Vagina (tissue), 2 donors: ENCODE measurements around the gene CCDC90B. TPM values are rescaled to one million over a fixed set of nuclear protein-coding genes. Genes with fewer than 3 reads are reported as not detected.

Experiments
- DNase-seq, 2 donors: peaks; one replicate each; pipeline ENCODE4 v3.0.0-alpha.2; 2017; ENCODE audit errors: extremely low spot score in 2 of 2
- H3K27ac ChIP-seq: fragments of 200-600 bp; sonication (generic); one replicate; pipeline ENCODE4 v1.5.1; 2019
- H3K27me3 ChIP-seq: fragments of 200-600 bp; sonication (generic); one replicate; pipeline ENCODE4 v1.5.1; 2019
- H3K36me3 ChIP-seq, 2 donors: fragments of 200-600 bp; sonication (generic); one replicate each; pipeline ENCODE4 v1.5.1; 2017 to 2019
- H3K4me1 ChIP-seq: fragments of 200-600 bp; sonication (generic); one replicate; pipeline ENCODE4 v1.5.1; 2019
- H3K4me3 ChIP-seq, 2 donors: fragments of 200-600 bp; sonication (generic); 1 replicate in 1 of 2; 2 replicates in 1 of 2; pipeline ENCODE4 v1.5.1; 2016 to 2019
- H3K9me3 ChIP-seq: fragments of 200-600 bp; sonication (generic); one replicate; pipeline ENCODE4 v1.5.1; 2019
- CTCF ChIP-seq, 3 experiments: fragments of 450-650 bp in 2 of 3; fragments of 200-600 bp in 1 of 3; sonication (generic) in 1 of 3; IDR thresholded peaks; one replicate each; pipeline ENCODE4 v1.5.1; 2017 to 2019; ENCODE audit warnings: antibody characterized with exemption in 3 of 3, mild to moderate bottlenecking in 2 of 3, moderate library complexity in 2 of 3
- POLR2A ChIP-seq, 2 donors: fragments of 450-650 bp; IDR thresholded peaks; one replicate each; pipeline ENCODE4 v1.6.1; 2017; ENCODE audit warnings: antibody characterized with exemption in 2 of 2, mild to moderate bottlenecking in 2 of 2, moderate library complexity in 2 of 2
- POLR2AphosphoS5 ChIP-seq, 2 donors: sonication (generic); formaldehyde crosslinking; IDR thresholded peaks; one replicate each; pipeline ENCODE4 v1.9.0; 2017; ENCODE audit warnings: antibody characterized with exemption in 2 of 2, mild to moderate bottlenecking in 2 of 2, low read depth in 1 of 2; ENCODE audit not compliant: insufficient read depth in 1 of 2
- intact Hi-C: fragments of 100-400 bp; cut with DNase I; formaldehyde crosslinking; loops from one replicate; pipeline ENCODE4 v1.15.1; 2023
- total RNA-seq: library from RNA; depleted of rRNA; stranded (reverse); fragments of >200 nt; gene quantifications from one replicate; pipeline ENCODE4 v1.2.3, GENCODE V29; 2016

CCDC90B gene
- total RNA-seq, 1 donor from 2014 or later, result 37.6 TPM

DNA sequence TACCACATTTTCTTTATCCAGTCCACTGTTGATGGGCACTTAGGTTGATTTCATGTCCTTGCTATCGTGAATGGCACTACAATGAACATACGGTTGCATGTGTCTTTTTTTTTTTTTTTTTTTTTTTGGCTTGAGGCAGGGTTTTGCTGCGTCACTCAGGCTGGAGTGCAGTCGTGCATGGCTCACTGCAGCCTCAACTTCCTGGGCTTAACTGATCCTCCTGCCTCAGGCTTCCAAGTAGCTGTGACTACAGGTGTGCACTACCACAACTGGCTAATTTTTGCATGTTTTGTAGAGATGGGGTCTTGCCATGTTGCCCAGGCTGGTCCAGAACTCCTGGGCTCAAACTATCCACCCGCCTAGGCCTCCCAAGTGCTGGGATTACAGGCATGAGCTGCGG, 1.5 kb upstream of the CCDC90B start:
- H3K9me3 ChIP-seq, result no peaks in the 10 kb centered on the region
- H3K27ac ChIP-seq, result no peak overlapping the region
- peaks cover 26% of the 10 kb centered on the region for H3K4me1 ChIP-seq
- TF ChIP-seq POLR2A (IDR thresholded peaks at IDR 0.05) (no peak), POLR2AphosphoS5 (IDR thresholded peaks at IDR 0.05; ENCODE audit: insufficient read depth in 1 of 2, low read depth in 1 of 2) (no peak)
- DNase-seq, result no peak
- H3K4me3 ChIP-seq, result no peak overlapping the region
- no peaks in the 10 kb centered on the region for H3K36me3 ChIP-seq
- no peaks in the 10 kb centered on the region for H3K27me3 ChIP-seq
- intact Hi-C loops, result no loop called here

DNA sequence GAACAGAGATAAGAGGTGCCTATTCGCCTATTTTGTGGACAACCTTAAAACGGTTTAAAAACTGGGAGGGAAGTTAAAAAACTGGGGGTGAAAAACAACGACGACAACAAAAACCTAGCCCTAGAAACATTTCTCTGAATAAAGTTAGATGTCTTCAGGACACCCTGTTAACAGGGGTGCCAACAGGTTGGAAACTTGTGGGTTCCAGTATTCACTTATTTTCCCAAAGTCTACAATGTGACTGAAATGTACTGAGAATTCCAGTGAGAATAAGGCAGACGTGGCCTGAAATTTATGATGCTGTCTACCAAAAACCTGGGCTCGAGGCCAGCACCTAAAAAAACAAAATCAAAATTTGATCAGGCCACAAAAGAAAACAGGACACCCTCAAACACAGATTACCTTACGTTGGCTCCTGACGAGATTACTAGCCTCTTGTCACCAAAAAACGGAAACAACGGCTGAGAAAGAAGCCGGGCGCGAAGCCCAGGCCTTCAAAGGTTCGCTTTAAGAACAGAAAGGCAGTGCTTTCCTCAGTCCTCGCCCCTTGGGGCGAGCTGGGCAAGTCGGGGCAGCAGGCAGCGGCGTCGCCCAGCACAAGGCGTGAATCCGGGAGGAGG, 906 bp downstream of the CCDC90B start:
- Histone ChIP-seq H3K4me3 (peak overlapping the region; percentile 55 to 74), H3K36me3 (no peaks in the 10 kb centered on the region), H3K4me1 (peaks cover 36% of the 10 kb centered on the region), H3K27me3 (no peaks in the 10 kb centered on the region), H3K27ac (peak overlapping the region; percentile 93), H3K9me3 (no peaks in the 10 kb centered on the region)
- DNase-seq, result no peak
- intact Hi-C loops, result no loop called here
- TF ChIP-seq CTCF (IDR thresholded peaks at IDR 0.05) (no peak), POLR2AphosphoS5 (IDR thresholded peaks at IDR 0.05; ENCODE audit: insufficient read depth in 1 of 2, low read depth in 1 of 2) (no peak), POLR2A (IDR thresholded peaks at IDR 0.05) (no peak)

DNA sequence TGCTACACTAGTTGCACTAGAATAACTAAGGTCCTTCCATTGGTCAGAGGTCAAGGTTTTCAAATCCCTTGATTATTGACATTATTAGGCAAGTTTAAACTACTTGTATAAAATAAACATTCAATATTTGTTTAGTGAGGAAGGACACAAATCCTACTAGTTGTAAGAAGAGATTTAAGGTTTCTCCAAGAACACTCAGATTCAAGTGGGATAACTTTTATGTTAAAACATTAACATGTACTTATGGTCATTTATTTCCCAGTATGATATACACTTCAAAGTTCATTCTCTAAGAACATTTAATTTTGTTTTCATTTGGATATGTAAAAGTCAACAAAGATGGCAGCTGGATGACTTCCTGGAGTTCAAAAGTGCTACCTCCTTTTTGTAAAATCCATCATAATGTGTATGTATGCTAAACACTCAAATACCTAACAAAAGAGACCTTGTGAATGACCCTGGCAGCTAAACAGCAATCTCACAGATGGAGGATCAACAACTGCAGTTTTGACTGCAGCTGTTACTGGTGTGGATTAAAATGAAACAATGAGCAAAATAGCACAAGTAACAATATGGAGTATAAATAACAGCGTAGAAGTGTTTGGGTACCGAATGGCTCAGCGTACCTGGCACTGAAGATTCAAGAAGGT, 1.5 kb downstream of the CCDC90B start:
- peaks cover 36% of the 10 kb centered on the region for H3K4me1 ChIP-seq
- intact Hi-C loops, result no loop called here

GRCh38 chr11:83282084-83282716, 4.0 kb downstream of the CCDC90B start:
- TF ChIP-seq POLR2A (IDR thresholded peaks at IDR 0.05) (no peak), CTCF (IDR thresholded peaks at IDR 0.05) (no peak), POLR2AphosphoS5 (IDR thresholded peaks at IDR 0.05; ENCODE audit: insufficient read depth in 1 of 2, low read depth in 1 of 2) (no peak)
- Histone ChIP-seq H3K9me3 (no peaks in the 10 kb centered on the region), H3K4me3 (no peak overlapping the region), H3K27me3 (no peaks in the 10 kb centered on the region), H3K4me1 (peaks cover 36% of the 10 kb centered on the region), H3K27ac (no peak overlapping the region), H3K36me3 (peaks cover 0 to 16% of the 10 kb centered on the region in 2 donors)
- no peak for DNase-seq
- intact Hi-C loops, result no loop called here

More for the DNA sequence above, 1.5 kb downstream of the CCDC90B start:
- DNase-seq, result no peak
- H3K9me3 ChIP-seq, result no peaks in the 10 kb centered on the region
- no peaks in the 10 kb centered on the region for H3K27me3 ChIP-seq
- H3K4me3 ChIP-seq, result peak overlapping the region; percentile 55 to 74
- TF ChIP-seq CTCF (IDR thresholded peaks at IDR 0.05) (no peak), POLR2A (IDR thresholded peaks at IDR 0.05) (no peak), POLR2AphosphoS5 (IDR thresholded peaks at IDR 0.05; ENCODE audit: insufficient read depth in 1 of 2, low read depth in 1 of 2) (no peak)
- H3K36me3 ChIP-seq, result no peaks in the 10 kb centered on the region
- peak overlapping the region; percentile 93 for H3K27ac ChIP-seq

- Histone ChIP-seq H3K9me3 (no peaks in the 10 kb centered on the region), H3K4me1 (peaks cover 36% of the 10 kb centered on the region), H3K27me3 (no peaks in the 10 kb centered on the region), H3K27ac (no peak overlapping the region), H3K4me3 (no peak overlapping the region), H3K36me3 (peaks cover 0 to 21% of the 10 kb centered on the region in 2 donors)
- DNase-seq, result no peak
- TF ChIP-seq POLR2A (IDR thresholded peaks at IDR 0.05), result no peak
- no peak for TF ChIP-seq CTCF (IDR thresholded peaks at IDR 0.05)
- no peak for TF ChIP-seq POLR2AphosphoS5 (IDR thresholded peaks at IDR 0.05; ENCODE audit: insufficient read depth in 1 of 2, low read depth in 1 of 2)
- intact Hi-C loops, result no loop called here
Observed at GRCh38 chr11:83280256-83280655, 5.9 kb downstream of the CCDC90B start.
